RPMI8226 (cell line): Measurements from ENCODE around the gene TNS3.

Experiments used
- DNase-seq: peaks from one replicate; pipeline ENCODE4 v3.0.0-alpha.2; 2015

Gene TNS3

GRCh38 chr7:47400741-47401206 is 181.1 kb downstream of the TNS3 start:
- DNase-seq, result no peak

- no peak for DNase-seq
Observed at GRCh38 chr7:47400001-47400400, 181.9 kb downstream of the TNS3 start.

DNA sequence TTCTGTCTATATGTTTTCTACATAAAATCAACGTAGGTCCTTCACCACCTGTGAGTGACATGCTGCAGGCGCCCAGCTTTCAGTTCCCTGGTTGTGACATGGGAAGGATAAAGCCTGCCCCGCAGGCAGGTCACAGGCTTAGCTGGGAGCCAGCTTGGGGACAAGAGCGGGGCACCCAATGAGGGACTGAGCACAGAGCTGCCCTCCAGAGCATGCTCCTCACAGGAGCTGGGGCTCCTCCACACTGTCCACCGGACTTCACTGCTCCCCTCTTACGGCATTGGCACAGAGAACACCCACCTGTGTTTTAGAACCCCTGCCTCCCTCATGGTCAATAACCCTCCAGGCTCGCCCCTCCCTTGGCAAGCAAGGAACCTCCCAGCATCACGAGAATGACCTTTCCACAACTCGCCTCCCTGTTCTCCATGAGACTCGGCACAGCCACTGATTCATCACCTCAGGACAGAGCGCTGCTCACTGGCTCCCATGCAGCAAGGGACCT is 187.1 kb downstream of the TNS3 start:
- DNase-seq, result no peak

GRCh38 chr7:47394216-47394615 is 187.7 kb downstream of the TNS3 start:
- no peak for DNase-seq

- DNase-seq, result no peak
Observed at GRCh38 chr7:47393406-47393805, 188.5 kb downstream of the TNS3 start.

DNA sequence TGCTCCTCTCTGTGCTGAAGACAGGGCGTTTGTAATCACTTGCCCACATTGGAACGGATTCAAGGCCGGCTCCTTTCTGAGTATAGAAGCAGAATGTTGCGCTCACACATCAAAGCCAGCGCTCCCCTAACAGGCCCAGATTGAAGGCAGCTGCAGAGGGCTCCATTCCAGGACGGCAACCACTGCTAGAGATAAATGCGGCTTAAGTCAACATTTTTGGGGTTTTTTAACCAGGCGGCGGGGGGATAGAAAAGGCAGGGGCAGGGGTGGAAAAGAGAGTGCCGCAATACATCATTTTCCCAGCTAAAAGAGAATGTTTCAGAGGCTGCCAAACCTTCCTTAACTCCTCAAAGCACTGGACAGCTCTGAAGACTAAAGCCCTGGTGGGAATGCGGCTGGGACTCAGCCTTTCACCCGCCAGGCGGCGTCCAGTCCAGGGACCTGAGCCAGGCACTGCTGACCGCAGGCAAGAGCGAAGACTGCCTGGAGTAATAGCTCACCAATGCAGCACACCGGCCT is 189.6 kb downstream of the TNS3 start:
- DNase-seq, result no peak

GRCh38 chr7:47391726-47392125 is 190.2 kb downstream of the TNS3 start:
- no peak for DNase-seq

DNA sequence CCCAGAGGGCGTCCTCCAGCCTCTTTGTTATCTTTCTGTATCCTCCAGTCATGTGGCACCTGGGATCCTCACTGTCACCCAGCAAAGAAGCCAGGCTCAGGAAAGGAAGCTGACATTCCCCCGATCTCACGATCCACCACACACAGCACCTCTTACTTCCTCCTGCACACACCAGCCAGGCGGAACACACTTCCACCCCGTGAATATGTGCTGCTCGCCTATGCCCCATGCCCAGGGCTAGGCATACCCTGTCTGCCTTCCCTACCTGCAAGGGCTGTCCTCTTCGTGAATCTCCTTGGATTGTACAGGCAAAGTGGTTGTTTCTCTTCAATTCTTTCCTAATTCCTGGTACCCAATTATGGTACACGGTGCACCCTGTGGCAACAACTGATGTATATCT is 191.0 kb downstream of the TNS3 start:
- no peak for DNase-seq

GRCh38 chr7:47389923-47390630 is 191.8 kb downstream of the TNS3 start:
- DNase-seq, result no peak

- DNase-seq, result no peak
Observed at GRCh38 chr7:47389171-47389922, 192.6 kb downstream of the TNS3 start.

DNA sequence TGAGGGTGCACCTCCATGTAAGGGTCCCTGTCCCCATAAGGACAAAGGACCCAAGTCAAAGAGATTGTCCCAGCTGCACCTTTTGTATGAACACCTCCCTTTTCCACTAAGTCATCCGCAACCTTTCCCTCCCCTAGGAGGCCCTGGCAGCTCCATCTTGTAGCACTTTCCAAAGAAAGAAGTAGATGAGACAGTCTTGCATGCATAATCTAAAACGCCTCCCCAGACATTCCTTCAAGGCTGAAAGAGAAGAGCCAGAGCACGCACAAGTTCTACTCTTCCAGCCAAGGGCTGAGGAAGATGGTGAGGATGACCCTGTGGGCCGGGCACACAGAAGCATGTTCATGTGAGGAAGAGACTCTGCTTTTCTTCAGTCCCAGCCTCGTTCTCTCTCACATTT is 194.4 kb downstream of the TNS3 start:
- DNase-seq, result no peak

GRCh38 chr7:47386273-47386835 is 195.6 kb downstream of the TNS3 start:
- DNase-seq, result no peak

- DNase-seq, result no peak
Observed at GRCh38 chr7:47385536-47386125, 196.3 kb downstream of the TNS3 start.

GRCh38 chr7:47384755-47385535 is 197.0 kb downstream of the TNS3 start:
- DNase-seq, result no peak

DNA sequence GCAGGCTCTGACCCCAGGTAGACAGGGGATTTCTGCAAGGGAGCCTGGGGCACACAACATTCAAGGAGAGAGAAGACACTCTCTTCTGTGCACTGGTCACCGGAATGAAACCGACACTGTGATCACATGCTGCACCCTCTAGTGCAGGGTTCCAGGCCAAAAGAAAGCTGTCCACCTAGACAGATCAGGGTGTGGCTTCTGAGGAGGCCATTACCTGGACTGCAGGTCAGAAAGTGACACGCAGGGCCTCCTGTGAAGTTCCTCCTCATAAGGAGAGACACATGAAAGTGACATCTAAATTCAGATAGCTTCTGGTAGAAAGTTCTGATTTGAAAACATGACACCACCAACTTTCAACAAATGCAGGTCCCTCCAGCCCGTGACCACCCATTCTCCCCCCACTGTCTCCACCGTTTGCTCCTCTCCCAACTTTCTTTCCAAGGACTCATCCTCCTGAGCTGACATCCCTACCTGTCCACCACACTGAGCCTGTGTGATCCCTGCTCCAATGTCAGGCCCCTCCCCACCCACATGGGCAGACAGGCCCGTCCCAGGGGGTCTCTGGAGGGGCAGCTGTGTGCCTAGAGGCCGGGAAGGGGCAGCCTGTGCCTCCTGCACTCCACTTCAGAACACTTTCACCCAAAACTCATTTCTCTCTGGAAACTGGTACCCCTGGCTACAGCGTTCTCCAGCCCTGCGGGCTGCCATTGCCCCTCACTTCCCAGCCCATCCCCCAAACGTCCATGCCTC is 198.0 kb downstream of the TNS3 start:
- DNase-seq, result no peak

GRCh38 chr7:47383072-47383471 is 198.8 kb downstream of the TNS3 start:
- DNase-seq, result no peak

GRCh38 chr7:47382200-47382599 is 199.7 kb downstream of the TNS3 start:
- no peak for DNase-seq

- DNase-seq, result no peak
Observed at GRCh38 chr7:47381134-47381495, 200.8 kb downstream of the TNS3 start.

- DNase-seq, result no peak
Observed at GRCh38 chr7:47380325-47381133, 201.4 kb downstream of the TNS3 start.

DNA sequence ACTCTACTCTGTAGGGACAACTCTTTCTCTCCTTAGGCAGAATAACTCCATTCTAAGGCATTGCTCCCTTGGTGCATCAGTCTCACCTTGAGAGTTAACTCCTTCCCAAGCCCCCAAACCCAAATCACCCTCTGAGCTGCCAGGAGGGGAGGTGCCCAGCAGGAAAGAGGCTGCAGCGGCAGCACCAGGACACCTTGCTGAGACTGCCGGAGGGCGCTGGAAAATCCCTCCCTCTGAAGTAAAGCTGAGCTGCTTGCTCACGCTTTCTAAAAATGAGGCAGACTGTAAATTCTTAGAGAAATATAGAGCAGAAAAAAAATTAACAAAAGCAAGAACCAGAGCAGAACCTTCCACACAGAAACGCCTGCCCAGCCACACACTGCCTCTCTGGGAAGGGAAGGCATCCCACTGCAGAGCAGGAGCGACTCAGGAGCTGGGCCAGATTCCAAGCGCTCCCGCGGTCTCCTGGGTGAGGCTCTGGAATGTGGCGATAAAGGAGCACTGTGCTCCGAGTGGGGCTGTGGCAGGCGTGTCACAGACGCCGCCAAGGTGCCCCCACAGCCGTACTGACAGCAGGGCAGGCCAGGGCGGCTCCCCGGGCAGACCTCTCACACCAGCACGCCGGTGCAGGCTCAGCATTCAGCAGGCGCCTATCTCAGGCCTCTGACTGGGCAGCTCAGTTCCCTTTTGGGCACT is 202.1 kb downstream of the TNS3 start:
- DNase-seq, result no peak
